NCI-H345 treated with DMSO at 0.1 percent for 48 hours (cell line): ENCODE results near the gene ACOXL.
"Not testable (repeated sequence)": the region's sequence is repeated elsewhere in the genome, so short reads cannot be mapped to it uniquely, and the experiment has no call there.

ENCODE experiments used
- DNase-seq: peaks from one replicate; lab custom pipeline; 2025; ENCODE audit not compliant: unreplicated experiment; lab: John Stamatoyannopoulos, UW

The ACOXL gene

DNA sequence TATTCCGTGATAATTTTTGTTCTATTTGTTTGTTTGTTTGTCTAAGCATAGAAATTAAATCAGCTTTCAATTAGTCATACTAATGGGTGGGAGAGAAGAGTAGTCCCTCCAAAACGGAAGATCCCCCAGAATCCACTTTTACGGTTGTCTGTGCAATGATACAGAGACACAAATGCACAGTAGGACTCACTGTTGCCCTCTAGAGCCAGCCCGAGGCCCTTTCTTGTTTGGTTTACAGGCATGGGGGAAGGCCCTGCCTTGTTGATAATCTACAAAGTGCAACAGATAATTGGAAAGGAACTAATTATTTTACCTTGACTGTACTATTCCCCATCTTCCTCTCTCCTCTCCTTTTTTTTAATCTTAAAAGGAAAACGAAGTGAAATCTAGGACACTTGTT, 121.1 kb downstream of the ACOXL start:
- DNase-seq, result no peak

DNA sequence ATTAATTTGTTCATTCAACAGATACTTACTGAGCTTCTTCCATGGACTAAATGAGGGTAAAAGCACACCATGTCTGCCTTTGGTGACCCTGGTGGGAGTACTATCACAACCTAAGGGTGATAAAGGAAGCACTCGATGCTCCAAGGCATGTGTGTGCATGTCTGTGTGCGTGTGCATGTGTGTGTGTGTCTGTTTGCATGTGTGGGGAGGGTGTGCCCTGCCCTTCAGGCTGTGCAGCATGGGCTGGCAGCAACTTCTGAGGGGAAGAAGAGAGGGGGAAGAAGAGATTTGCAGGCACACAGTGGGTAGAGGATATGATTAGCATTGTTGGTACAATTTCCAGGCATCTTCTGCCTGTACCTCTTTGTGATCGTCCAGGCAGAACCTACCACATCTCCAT, 121.6 kb downstream of the ACOXL start:
- no peak for DNase-seq

DNA sequence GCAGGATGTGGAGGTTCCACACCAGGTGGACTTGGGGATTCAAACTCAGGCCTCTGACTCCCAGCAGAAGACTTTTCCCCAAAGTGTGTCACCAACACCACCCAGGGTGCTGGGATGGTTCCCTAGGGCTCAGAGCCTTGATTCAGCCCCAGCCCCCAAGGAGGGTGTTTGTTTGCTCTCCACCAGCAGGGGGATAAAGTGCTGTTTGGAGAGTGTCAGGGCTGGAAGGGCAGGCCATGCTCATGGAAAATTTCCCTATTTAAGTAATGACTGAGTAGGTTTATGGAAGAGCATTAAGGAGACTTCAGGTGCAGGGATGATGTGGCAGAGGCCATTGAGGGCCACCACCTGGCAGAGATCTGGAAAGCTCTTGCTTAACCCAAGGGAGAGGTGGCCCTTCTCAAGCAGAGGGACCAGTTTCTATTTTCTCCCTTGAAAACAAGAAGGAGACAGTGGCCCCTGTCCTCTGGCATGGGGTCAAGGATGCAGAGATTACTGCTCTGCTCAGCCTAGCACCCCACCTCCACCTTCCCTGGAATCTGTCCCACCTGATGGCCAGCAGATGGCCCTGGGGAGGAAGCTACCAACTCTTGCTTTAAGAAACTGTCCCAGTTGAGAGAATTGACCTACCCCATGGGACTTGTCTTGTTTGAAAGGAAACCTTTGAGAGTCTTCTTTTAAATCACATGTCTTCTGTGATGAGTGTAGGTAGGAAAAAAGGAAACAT, 122.1 kb downstream of the ACOXL start:
- DNase-seq, result no peak

DNA sequence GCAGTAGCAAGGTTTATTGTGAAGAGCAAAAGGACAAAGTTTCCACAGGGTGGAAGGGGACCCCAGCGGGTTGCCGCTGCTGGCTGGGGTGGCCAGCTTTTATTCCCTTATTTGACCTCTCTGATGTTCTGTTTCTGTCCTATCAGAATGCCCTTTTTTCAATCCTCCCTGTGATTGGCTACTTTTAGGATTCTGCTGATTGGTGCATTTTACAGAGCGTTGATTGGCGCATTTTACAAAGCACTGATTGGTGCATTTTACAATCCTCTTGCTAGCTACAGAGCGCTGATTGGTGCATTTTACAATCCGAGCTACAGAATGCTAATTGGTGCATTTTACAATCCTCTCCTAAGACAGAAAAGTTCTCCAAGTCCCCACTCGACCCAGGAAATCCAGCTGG, 123.5 kb downstream of the ACOXL start:
- not testable (repeated sequence) for DNase-seq

DNA sequence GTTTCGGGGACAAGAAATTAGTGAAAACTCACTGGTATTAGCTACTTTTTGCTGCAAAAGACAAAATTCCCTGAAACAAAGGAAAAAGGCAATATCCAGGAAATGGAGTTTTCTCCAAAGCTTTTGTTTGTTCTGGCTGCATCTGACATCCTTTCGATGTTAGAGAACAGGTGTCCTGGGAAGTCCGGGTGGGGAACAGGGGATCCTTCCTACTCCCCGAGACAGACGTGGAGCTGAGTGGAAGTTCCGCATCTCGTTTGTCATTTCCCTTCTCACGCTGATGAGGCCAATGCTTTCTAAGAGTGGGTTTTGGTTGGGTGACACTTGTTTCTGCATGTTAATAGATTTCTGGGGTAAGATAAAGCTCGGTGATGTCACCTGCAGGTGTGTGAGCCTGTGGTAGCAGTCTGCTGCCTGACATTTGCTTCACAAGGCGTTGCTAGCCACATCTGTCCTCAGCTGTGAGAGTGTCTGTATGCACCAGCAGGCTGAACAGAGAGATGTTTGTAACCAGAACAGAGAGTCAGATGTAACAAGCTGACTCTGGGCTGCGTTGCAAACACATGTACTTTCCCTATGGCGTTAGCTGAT, 125.9 kb downstream of the ACOXL start:
- peak; percentile 26 for DNase-seq

DNA sequence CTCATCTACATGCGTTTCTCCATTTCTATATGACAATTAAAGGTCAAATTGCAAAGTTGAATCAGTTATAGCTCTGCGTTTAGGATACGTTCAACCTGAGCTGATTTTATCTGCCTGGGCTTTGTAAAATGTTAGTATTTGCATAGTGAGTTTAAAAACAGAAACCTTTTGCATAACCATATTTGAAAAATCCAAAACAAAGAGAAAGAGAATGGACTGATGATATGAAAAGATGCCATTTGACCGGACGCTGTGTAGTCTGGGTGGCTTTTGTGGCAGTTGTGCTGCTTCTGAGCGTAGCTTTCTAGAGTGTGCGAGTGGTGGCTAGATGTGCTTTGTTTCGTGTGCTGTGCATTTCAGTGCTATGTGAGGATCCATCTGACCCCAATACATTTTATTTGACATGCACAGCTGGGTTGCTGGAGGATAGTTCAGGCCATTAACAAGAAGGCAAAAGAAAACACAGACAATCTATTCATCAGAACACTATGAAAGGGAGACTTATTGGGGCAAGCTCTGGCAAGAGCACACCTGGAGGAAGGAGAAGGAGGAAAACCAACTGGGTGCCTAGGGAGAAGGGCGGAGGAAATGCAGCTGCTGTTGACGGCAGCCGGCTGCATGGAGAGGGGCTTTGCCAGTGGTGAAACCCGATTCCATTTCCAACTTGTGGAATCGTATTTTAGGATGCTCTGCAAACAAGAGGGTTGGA, 126.8 kb downstream of the ACOXL start:
- peak; percentile 28 for DNase-seq

DNA sequence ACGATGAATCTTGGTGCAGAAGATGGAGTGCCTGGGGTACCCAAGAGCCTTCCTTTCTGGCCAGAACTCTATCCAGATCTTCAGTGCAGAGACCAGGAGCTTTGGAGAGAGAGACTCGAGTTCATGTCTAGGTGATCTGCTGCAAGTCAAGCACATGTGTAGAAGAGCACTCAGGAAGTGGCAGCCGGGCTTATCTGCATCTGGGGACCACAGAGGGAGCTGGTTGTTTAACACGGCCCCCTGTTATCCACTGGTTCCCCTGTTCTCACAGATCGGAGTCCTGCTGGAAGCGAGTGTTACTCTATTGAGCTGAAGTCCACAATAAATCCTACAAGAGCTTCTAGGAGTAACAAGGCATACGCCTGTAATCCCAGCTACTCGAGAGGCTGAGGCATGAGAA, 128.3 kb downstream of the ACOXL start:
- no peak for DNase-seq

DNA sequence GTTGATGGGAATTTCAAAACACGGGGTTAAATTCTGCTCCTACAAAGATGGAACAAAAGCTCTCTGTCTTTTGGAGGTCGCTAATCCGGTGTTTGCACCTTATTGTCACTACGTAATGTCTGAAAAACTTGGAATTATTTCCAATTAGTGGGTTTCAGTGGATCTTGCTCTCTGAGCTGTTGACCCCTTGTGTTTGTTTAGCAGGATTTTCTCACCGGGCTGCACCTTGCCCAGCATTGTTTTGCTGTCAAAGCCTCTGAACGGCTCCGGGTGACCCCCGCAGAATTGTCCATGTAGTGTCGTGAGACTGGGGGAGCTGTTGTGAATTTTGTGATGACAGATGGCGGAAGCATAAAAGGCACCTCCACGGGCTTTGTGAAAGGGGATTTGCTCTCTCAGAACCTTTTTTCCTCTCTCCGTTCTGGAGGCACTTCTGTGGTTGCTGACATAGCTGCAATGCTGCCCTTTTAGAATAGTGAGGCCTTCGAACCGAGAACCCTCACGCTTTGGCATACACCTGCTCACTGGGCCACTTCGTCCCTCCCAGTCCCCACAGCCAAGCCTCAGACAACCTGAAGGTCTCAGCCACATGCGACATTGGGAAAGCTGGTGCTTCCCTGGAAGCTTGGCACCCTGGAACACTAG, 129.4 kb downstream of the ACOXL start:
- no peak for DNase-seq

DNA sequence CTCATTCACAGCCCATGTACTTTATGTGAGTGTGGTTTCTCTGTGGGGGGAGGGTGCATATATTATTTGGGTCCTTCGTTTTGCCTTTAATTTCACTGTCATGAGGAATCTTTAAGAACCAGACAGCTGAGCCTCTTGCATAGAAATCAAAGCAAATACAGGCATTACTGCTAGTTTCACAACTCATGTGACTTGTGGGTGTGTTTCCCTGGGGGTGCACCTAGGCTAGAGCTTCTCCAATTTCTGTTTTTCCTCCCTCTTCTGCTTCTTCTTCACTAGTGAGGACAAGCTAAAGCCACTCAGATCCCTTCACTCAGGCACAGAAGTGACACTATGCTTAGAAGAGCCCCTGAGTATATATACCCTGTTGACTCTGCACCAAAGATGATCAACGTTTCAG, 131.4 kb downstream of the ACOXL start:
- DNase-seq, result no peak

DNA sequence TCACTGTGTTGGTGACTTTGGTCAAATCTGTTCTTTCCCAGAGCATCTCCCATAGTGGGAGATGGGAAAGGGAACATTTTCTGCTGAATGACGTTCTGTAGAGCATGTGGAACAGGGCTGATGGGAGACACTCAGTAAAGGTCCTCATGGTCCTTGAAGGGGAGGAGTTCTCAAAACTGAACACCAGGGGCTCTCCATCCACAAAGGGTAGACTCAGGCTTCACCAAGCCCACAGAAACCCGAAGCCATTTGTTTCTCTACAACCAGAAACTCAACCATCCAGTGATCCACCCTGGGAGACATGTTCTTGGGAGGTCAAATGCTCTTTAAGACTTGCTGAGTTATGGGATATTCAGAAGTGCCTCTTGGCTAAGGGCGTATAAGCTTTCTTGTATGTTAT, 131.8 kb downstream of the ACOXL start:
- no peak for DNase-seq

DNA sequence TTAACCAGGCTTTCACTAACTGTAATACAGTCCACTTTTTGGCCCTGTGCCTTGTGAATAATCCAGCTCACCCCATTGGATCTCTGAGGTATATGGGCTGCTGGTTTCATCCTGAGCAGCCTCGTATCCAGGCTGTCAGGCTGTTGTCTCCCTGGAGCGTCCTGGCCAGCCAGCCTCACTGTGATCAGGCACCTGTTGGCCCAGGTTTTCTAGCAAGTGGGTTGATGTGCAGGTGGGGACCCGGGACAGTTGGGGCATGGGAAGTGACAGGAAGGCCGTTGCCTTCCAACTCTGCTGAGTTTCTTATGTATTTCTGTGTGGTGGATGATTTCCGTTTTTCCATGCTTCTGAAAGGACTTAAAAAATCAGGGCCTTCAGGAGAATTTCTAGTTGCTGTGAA, 132.4 kb downstream of the ACOXL start:
- DNase-seq, result no peak

DNA sequence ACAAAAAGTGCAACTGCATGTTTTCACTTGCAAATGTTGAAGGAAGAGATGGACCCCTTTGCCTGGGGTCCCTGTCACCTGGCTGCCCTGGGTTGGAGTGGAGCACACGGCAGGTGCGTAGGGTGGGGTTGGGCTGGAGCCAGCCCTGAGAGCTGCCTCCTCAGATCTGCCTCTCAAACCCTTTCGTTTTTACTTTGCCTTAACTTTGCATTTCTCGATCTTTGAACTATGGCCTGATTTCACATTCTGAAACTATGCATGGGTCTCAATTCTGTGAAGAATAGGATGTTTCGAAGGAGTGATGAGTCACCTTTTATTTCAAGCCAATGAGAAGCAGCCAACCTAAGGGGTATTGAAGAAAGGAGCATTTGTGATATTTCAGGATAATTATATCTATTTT, 132.8 kb downstream of the ACOXL start:
- DNase-seq, result no peak

DNA sequence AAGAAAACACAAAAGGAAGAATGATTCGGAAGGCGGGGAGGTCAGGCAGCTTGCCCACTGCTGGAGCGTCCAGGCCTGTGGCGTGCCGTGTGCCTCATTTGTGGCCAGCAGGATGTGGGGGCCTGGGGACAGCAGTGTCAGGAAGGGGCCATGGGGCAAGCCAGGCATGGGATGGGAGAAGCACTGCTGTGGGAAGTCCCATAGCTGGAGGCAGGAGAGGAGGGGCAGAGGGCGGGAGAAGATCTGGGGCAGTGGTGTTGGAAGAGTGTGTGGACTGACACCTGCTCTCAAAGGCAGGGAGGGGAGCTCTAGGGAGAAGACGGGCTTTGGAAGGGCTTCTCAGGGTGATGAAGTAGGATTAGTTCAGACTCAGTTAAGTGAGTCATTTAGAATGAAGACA, 133.7 kb downstream of the ACOXL start:
- DNase-seq, result no peak

DNA sequence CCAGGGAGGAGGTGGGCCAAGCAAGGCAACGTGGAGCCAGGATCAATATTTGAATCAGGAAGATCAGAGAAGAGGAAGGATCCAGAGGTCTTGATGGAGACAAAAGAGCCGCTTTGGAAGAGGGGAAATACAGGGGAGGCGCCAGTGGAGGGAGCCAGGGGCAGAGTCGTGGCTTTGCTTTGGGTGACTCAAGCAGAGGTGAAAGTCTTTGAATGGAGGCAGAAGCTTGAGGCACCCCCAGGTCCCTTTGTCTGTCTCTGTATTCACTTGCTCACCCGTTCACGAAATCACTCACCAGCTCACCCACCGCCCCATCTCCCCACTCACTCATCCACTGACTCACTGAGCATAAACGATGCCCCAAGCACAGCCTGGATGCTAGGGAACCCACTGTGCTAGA, 134.1 kb downstream of the ACOXL start:
- no peak for DNase-seq

DNA sequence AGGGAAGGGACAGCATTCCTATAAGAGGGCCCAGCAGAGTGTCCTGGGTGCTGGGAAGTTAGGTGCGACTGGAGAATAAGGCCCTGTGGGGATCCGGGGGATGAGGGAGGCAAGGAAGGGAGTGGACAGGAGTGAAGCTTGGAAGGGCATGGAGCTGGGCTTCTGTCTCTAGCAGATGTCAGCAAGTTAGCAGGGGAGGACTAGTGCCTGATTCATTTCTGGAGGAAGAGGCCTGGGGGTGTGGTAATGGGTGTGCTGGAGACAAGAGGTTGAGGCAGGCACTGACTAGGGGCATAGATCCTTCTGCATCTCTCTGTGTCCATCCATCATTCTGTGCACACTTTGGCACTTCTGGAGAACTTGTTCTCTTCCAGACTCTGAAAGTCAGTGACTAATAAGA, 134.7 kb downstream of the ACOXL start:
- no peak for DNase-seq

DNA sequence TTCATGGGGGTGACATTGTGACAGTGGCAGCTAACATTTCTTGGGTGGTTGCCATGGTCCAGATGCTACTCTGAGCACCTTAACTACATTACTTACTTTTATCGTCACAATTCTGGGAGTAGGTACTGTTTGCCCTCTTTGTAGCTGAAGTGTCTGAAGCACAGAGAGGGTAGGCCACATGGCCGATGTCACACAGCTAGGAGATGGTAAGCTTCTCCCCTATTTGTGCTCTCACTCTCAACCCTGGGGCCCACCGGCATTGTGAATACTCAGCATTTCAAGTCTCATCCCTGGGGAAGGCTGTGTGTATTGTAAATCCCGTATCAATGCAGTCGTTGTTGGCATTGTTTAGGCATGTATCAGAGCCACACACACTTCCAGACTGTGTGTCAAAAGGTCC, 136.6 kb downstream of the ACOXL start:
- no peak for DNase-seq

DNA sequence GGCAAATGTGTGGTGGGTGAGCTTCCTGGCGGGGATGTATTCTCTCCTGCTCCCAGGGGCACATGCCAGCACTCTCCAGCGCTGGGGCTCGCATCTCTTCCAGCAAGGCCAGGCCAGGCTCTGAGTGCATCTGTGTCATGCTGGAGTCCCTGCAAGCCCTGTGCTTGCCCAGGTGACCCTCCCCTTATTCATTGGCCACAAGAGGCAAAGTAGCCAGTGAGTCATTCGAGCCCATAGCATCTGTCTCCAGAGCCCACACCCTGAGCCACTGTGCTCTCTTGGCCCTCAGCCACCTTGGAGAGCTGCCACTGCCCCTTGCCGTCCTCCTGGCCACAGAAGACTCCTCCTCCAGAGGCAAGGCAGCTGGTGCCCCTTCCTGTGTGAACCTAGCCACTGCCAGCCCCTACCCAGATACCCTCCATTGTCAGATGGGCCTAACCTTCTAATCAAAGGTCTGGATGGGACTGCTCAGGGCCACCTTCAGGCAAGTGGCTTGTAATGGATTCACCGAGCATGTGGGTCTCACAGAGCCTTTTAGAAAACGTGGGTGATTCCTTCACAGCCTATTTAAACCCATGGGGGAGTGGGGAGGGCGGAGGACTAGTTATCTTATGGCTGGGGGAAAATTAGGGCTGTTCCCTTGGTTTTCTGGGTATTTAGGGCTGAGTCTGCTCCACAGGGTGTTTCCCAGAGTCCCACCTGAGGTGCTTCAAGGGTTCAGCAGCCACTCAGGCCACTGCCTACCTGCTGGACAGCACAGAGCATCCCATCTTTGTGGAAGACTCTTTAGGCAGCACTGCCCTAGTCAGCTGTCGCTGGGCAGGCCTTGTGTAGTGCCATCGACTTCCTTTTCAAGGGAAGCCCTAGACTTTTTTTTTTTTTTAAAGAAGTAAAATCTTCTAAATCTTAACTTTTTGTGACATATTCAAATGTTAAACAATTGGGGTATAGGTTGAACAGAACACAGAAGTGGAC, 137.4 kb downstream of the ACOXL start:
- no peak for DNase-seq

DNA sequence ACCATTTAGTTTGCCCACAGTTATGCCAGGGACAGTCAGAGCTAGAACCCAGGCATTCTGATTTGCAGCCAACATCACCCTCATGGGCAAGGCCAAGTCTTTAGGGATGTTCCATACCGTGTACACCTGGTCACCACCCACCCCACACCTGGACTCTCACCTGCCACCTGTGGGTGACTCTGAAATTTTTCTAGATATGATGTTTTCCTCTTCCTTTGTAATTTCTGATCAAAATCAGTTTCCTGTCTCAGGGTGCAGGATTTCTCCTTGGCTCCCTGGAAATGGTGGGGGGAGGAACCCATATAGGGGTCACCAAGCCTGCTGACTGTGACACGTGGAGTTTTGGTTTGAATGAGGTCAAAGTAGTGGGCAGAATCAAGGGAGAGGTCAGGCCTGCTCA, 138.2 kb downstream of the ACOXL start:
- DNase-seq, result no peak

DNA sequence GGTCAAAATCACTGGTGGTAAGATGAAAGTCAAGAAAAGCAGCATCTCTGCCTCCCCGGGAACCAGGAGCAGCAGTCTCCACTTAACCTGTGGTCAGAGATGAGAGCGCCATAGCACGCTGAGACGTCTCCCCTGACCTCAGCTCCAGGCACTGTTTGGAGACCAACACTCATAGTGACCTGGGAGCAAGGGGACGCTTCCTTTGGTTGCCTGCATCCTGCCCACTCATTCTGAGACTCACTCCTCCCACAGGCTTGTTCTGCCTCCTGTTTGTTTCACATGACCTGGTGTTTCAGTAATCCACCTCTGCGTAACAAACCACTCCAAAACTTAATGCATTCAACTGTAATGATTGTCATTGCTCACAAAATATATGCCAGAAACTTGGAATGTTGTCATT, 139.3 kb downstream of the ACOXL start:
- DNase-seq, result no peak

DNA sequence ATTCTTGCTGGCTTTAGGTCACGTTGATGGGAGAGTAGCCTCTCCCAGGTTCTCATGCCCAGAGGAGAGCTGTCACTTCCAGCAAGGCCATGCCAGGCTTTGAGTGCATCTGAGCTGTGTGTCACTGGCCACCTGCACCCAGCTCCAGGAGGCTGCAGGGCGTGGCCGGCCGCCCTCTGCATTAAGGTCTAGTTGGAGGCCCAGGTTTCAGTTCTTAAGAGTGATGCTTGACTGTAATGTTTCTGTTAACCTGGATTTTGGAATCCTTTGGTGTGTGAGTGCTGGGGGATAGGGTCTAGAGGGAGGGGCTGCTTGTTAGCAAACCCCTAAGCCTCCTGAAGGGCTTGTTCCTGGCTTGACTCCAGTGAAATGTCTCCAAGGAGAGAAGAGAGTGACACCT, 140.1 kb downstream of the ACOXL start:
- no peak for DNase-seq

DNA sequence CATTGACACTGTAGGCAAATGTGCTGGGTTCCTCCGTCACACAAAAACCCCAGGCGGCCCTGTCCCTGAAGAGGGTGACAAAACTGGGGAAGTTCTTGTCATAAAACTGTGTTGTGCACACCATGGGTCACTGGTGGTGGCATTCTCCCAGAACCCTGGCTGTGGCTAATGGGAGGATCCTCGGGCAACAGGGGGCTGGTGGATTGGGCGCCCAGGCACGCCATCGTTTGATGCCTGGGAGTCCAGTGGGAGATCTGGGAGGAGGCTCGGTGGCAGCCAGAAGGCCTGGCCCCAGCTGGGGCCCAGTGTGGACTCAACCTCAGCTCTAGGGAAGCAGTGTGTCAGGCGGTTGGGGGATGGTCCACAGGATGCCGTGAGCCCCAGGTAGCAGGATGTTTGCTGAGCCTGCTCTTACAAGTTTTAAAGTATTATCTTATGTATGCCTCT, 140.7 kb downstream of the ACOXL start:
- DNase-seq, result no peak
